ENCODE results near the gene FKBP5.
"Not testable (repeated sequence)": the region's sequence is repeated elsewhere in the genome, so short reads cannot be mapped to it uniquely, and the experiment has no call there.

The FKBP5 gene

GRCh38 chr6:35677456-35677855 lies 11.3 kb downstream of the FKBP5 start:
- Histone ChIP-seq H3K36me3 (ENCODE audit: control insufficient read depth, insufficient read depth, low read length) (no peaks in the 10 kb centered on the region), H3K4me2 (ENCODE audit: low read length) (no peak overlapping the region)
- WGBS (ENCODE audit: extremely low coverage, insufficient coverage, low lambda C conversion rate): no CpG with 5 or more reads among the region's 2 CpGs

GRCh38 chr6:35675871-35676459 lies 12.8 kb downstream of the FKBP5 start:
- Histone ChIP-seq H3K27me3 (ENCODE audit: insufficient read depth, low read length, poor library complexity) (no peaks in the 10 kb centered on the region), H3K4me1 (ENCODE audit: control insufficient read depth, low read depth, low read length) (peaks cover 2% of the 10 kb centered on the region), H4K8ac (ENCODE audit: low read depth, low read length) (no peak overlapping the region), H3K36me3 (ENCODE audit: control insufficient read depth, insufficient read depth, low read length) (no peaks in the 10 kb centered on the region), H3K79me1 (ENCODE audit: low read length) (no peaks in the 10 kb centered on the region), H3K79me2 (ENCODE audit: control insufficient read depth, insufficient read depth, low read length) (peaks cover 12% of the 10 kb centered on the region), H3K9ac (ENCODE audit: low read length) (no peak overlapping the region), H2BK120ac (ENCODE audit: low read depth, low read length) (no peak overlapping the region), H3K18ac (ENCODE audit: low read length) (no peak overlapping the region), H3K4me3 (ENCODE audit: low read length) (no peak overlapping the region), H2AK5ac (ENCODE audit: low read length) (no peak overlapping the region), H3K56ac (ENCODE audit: low read length) (no peak overlapping the region), H3K4ac (ENCODE audit: low read depth, low read length) (no peak overlapping the region), H2BK5ac (ENCODE audit: low read length) (no peak overlapping the region), H4K5ac (ENCODE audit: low read length) (no peak overlapping the region), H3K23ac (ENCODE audit: low read length) (no peak overlapping the region), H3K27ac (ENCODE audit: low read depth, low read length) (no peak overlapping the region), H3K4me2 (ENCODE audit: low read length) (no peak overlapping the region), H2BK15ac (replicated peaks; ENCODE audit: low read depth) (no peak overlapping the region)
- no peak for DNase-seq
- WGBS (ENCODE audit: extremely low coverage, insufficient coverage, low lambda C conversion rate): no CpG with 5 or more reads among the region's 4 CpGs

More at GRCh38 chr6:35677456-35677855, 11.3 kb downstream of the FKBP5 start:
- Histone ChIP-seq H3K18ac (ENCODE audit: low read length) (no peak overlapping the region), H3K4ac (ENCODE audit: low read depth, low read length) (no peak overlapping the region), H3K23ac (ENCODE audit: low read length) (no peak overlapping the region), H3K27me3 (ENCODE audit: insufficient read depth, low read length, poor library complexity) (no peaks in the 10 kb centered on the region), H3K9ac (ENCODE audit: low read length) (no peak overlapping the region), H3K4me1 (ENCODE audit: control insufficient read depth, low read depth, low read length) (peaks cover 2% of the 10 kb centered on the region), H2BK120ac (ENCODE audit: low read depth, low read length) (no peak overlapping the region), H2AK5ac (ENCODE audit: low read length) (no peak overlapping the region), H3K27ac (ENCODE audit: low read depth, low read length) (no peak overlapping the region), H4K5ac (ENCODE audit: low read length) (no peak overlapping the region), H4K8ac (ENCODE audit: low read depth, low read length) (no peak overlapping the region), H3K4me3 (ENCODE audit: low read length) (no peak overlapping the region), H2BK15ac (replicated peaks; ENCODE audit: low read depth) (no peak overlapping the region), H3K56ac (ENCODE audit: low read length) (no peak overlapping the region), H3K79me1 (ENCODE audit: low read length) (no peaks in the 10 kb centered on the region), H2BK5ac (ENCODE audit: low read length) (no peak overlapping the region), H3K79me2 (ENCODE audit: control insufficient read depth, insufficient read depth, low read length) (peaks cover 12% of the 10 kb centered on the region)
- DNase-seq: no peak

- Histone ChIP-seq H3K56ac (ENCODE audit: low read length) (no peak overlapping the region), H3K23ac (ENCODE audit: low read length) (no peak overlapping the region), H2AK5ac (ENCODE audit: low read length) (no peak overlapping the region), H3K4me2 (ENCODE audit: low read length) (no peak overlapping the region), H3K27me3 (ENCODE audit: insufficient read depth, low read length, poor library complexity) (no peaks in the 10 kb centered on the region), H3K4me1 (ENCODE audit: control insufficient read depth, low read depth, low read length) (peaks cover 2% of the 10 kb centered on the region), H2BK15ac (replicated peaks; ENCODE audit: low read depth) (no peak overlapping the region), H4K5ac (ENCODE audit: low read length) (no peak overlapping the region), H3K4ac (ENCODE audit: low read depth, low read length) (no peak overlapping the region), H3K4me3 (ENCODE audit: low read length) (no peak overlapping the region), H2BK5ac (ENCODE audit: low read length) (no peak overlapping the region), H3K27ac (ENCODE audit: low read depth, low read length) (no peak overlapping the region), H3K79me1 (ENCODE audit: low read length) (no peaks in the 10 kb centered on the region), H3K36me3 (ENCODE audit: control insufficient read depth, insufficient read depth, low read length) (no peaks in the 10 kb centered on the region), H2BK120ac (ENCODE audit: low read depth, low read length) (no peak overlapping the region), H3K9ac (ENCODE audit: low read length) (no peak overlapping the region), H3K18ac (ENCODE audit: low read length) (no peak overlapping the region), H4K8ac (ENCODE audit: low read depth, low read length) (no peak overlapping the region), H3K79me2 (ENCODE audit: control insufficient read depth, insufficient read depth, low read length) (peaks cover 8% of the 10 kb centered on the region)
- no CpG with 5 or more reads among the region's 3 CpGs for WGBS (ENCODE audit: extremely low coverage, insufficient coverage, low lambda C conversion rate)
- peak; percentile 64 for DNase-seq
These were observed 14.1 kb downstream of the FKBP5 start for GRCh38 chr6:35674594-35674993.

- no peak overlapping the region for H4K8ac ChIP-seq (ENCODE audit: low read depth, low read length)
- H3K79me1 ChIP-seq (ENCODE audit: low read length): no peaks in the 10 kb centered on the region
- H3K23ac ChIP-seq (ENCODE audit: low read length): no peak overlapping the region
- no peak overlapping the region for H3K4me2 ChIP-seq (ENCODE audit: low read length)
- H3K27ac ChIP-seq (ENCODE audit: low read depth, low read length): no peak overlapping the region
- H2BK5ac ChIP-seq (ENCODE audit: low read length): no peak overlapping the region
- no peak overlapping the region for H3K4me3 ChIP-seq (ENCODE audit: low read length)
- H3K36me3 ChIP-seq (ENCODE audit: control insufficient read depth, insufficient read depth, low read length): no peaks in the 10 kb centered on the region
- no peak overlapping the region for H2BK120ac ChIP-seq (ENCODE audit: low read depth, low read length)
- no peak for DNase-seq
- no peak overlapping the region for H3K56ac ChIP-seq (ENCODE audit: low read length)
- no peaks in the 10 kb centered on the region for H3K27me3 ChIP-seq (ENCODE audit: insufficient read depth, low read length, poor library complexity)
- no peak overlapping the region for H3K9ac ChIP-seq (ENCODE audit: low read length)
- no CpG with 5 or more reads among the region's 1 CpG for WGBS (ENCODE audit: extremely low coverage, insufficient coverage, low lambda C conversion rate)
- peaks cover 8% of the 10 kb centered on the region for H3K79me2 ChIP-seq (ENCODE audit: control insufficient read depth, insufficient read depth, low read length)
- H2BK15ac ChIP-seq (replicated peaks; ENCODE audit: low read depth): no peak overlapping the region
- no peak overlapping the region for H4K5ac ChIP-seq (ENCODE audit: low read length)
- no peak overlapping the region for H2AK5ac ChIP-seq (ENCODE audit: low read length)
- H3K4ac ChIP-seq (ENCODE audit: low read depth, low read length): no peak overlapping the region
- H3K18ac ChIP-seq (ENCODE audit: low read length): no peak overlapping the region
- peaks cover 2% of the 10 kb centered on the region for H3K4me1 ChIP-seq (ENCODE audit: control insufficient read depth, low read depth, low read length)
These were observed 15.0 kb downstream of the FKBP5 start for GRCh38 chr6:35673755-35674154.

- H2BK120ac ChIP-seq (ENCODE audit: low read depth, low read length); H3K27me3 ChIP-seq (ENCODE audit: insufficient read depth, low read length, poor library complexity); H3K27ac ChIP-seq (ENCODE audit: low read depth, low read length); H3K56ac ChIP-seq (ENCODE audit: low read length); H3K36me3 ChIP-seq (ENCODE audit: control insufficient read depth, insufficient read depth, low read length); H3K79me1 ChIP-seq (ENCODE audit: low read length); H3K23ac ChIP-seq (ENCODE audit: low read length); H3K4me2 ChIP-seq (ENCODE audit: low read length); H3K9ac ChIP-seq (ENCODE audit: low read length); H3K18ac ChIP-seq (ENCODE audit: low read length); H2BK15ac ChIP-seq (replicated peaks; ENCODE audit: low read depth); H3K4ac ChIP-seq (ENCODE audit: low read depth, low read length); H2AK5ac ChIP-seq (ENCODE audit: low read length); DNase-seq; H4K8ac ChIP-seq (ENCODE audit: low read depth, low read length); H3K4me1 ChIP-seq (ENCODE audit: control insufficient read depth, low read depth, low read length); H2BK5ac ChIP-seq (ENCODE audit: low read length); H4K5ac ChIP-seq (ENCODE audit: low read length); H3K4me3 ChIP-seq (ENCODE audit: low read length); H3K79me2 ChIP-seq (ENCODE audit: control insufficient read depth, insufficient read depth, low read length): not testable (repeated sequence)
- WGBS (ENCODE audit: extremely low coverage, insufficient coverage, low lambda C conversion rate): no CpG with 5 or more reads among the region's 2 CpGs
These were observed 15.4 kb downstream of the FKBP5 start for GRCh38 chr6:35673284-35673666.

GRCh38 chr6:35670453-35670852 lies 18.3 kb downstream of the FKBP5 start:
- not testable (repeated sequence) for H3K36me3 ChIP-seq (ENCODE audit: control insufficient read depth, insufficient read depth, low read length); H2BK120ac ChIP-seq (ENCODE audit: low read depth, low read length); H3K23ac ChIP-seq (ENCODE audit: low read length); DNase-seq; H3K27ac ChIP-seq (ENCODE audit: low read depth, low read length); H3K79me1 ChIP-seq (ENCODE audit: low read length); H2BK5ac ChIP-seq (ENCODE audit: low read length); H2BK15ac ChIP-seq (replicated peaks; ENCODE audit: low read depth); H3K18ac ChIP-seq (ENCODE audit: low read length); H3K4me1 ChIP-seq (ENCODE audit: control insufficient read depth, low read depth, low read length); H3K9ac ChIP-seq (ENCODE audit: low read length); H3K79me2 ChIP-seq (ENCODE audit: control insufficient read depth, insufficient read depth, low read length); H2AK5ac ChIP-seq (ENCODE audit: low read length); H3K4ac ChIP-seq (ENCODE audit: low read depth, low read length); H3K56ac ChIP-seq (ENCODE audit: low read length); H4K8ac ChIP-seq (ENCODE audit: low read depth, low read length); H4K5ac ChIP-seq (ENCODE audit: low read length); H3K4me3 ChIP-seq (ENCODE audit: low read length); H3K27me3 ChIP-seq (ENCODE audit: insufficient read depth, low read length, poor library complexity); H3K4me2 ChIP-seq (ENCODE audit: low read length)
- no CpG with 5 or more reads among the region's 9 CpGs for WGBS (ENCODE audit: extremely low coverage, insufficient coverage, low lambda C conversion rate)
